Heart left ventricle (tissue), 13 donors: ENCODE data around the gene CUX1.
"Not testable (repeated sequence)": the region's sequence is repeated elsewhere in the genome, so short reads cannot be mapped to it uniquely, and the experiment has no call there.

Experiments used
- CTCF ChIP-seq, 12 donors: fragments of 200-600 bp; sonication (generic) in 4 of 12; IDR thresholded peaks; one replicate each; pipeline versions ENCODE4 v1.5.0 to v1.8.0; 2018 to 2022; ENCODE audit warnings: antibody characterized with exemption in 12 of 12, mild to moderate bottlenecking in 5 of 12
- POLR2A ChIP-seq, 2 donors: fragments of 450-650 bp; IDR thresholded peaks; one replicate each; pipeline ENCODE4 v1.6.1; 2017; ENCODE audit warnings: antibody characterized with exemption in 2 of 2, mild to moderate bottlenecking in 2 of 2, moderate library complexity in 2 of 2
- donor health status: ischemic (EF 13 %, LVEDD 7.1; RV severe dilation, severe dysfunction).
- donor health status: DM: no; HTN: yes; CAD: no.
- donor health status: DM: no; HTN: no; CAD: no.
- donor health status: ischemic (EF 25% LVEDD 6.9; RV normal size, moderate dysfunction).
- donor health status: ischemic (EF 25% LVEDD 5.7; RV mildly dilated, moderate dysfunction).
- donor health status: ischemic (EF 35%, LVEDD 5.7; RV mildly dilated, moderate dysfunction).
- donor health status: nonischemic (EF 11% LVEDD 7.7; RV severe dilation, severe dysfunction).
- donor health status: DM: yes; HTN: yes; CAD: no.
- donor health status: PGD.
- donor health status: ischemic (EF 29% LVEDD 5.4; RV normal size, mild dysfunction).
- donor health status: nonischemic (EF 23%, LVEDD 6.1; RV moderate dilation, normal function).

GRCh38 chr7:102325106-102325505 is 507.7 kb downstream of the CUX1 start:
- not testable (repeated sequence) for TF ChIP-seq CTCF, POLR2A (IDR thresholded peaks at IDR 0.05)
